Stomach (tissue), 9 donors: ENCODE data around the gene GLTPD2. TPM values are rescaled to one million over a fixed set of nuclear protein-coding genes. Genes with fewer than 3 reads are reported as not detected.

Experiments
- DNase-seq, 2 donors: peaks; one replicate each; pipeline versions ENCODE4 v3.0.0 to v3.0.0-alpha.2; 2013 to 2019
- H3K27ac ChIP-seq, 5 donors: fragments of 200-600 bp in 4 of 5; sonication (generic) in 4 of 5; one replicate each; pipeline ENCODE4 v1.5.1; 2013 to 2019; ENCODE audit warnings: mild to moderate bottlenecking in 1 of 5, moderate library complexity in 1 of 5
- H3K27me3 ChIP-seq, 3 donors: fragments of 200-600 bp; sonication (generic); one replicate each; pipeline ENCODE4 v1.5.1; 2017 to 2019; ENCODE audit warnings: mixed run types in 1 of 3
- H3K36me3 ChIP-seq, 4 donors: fragments of 200-600 bp; sonication (generic); 1 replicate in 3 of 4; 2 replicates in 1 of 4; pipeline ENCODE4 v1.5.1; 2016 to 2019
- H3K4me1 ChIP-seq, 4 donors: fragments of 200-600 bp; sonication (generic); one replicate each; pipeline ENCODE4 v1.5.1; 2016 to 2019
- H3K4me3 ChIP-seq, 4 donors: fragments of 200-600 bp; sonication (generic) in 3 of 4; one replicate each; pipeline ENCODE4 v1.5.1; 2016 to 2019; ENCODE audit warnings: mild to moderate bottlenecking in 1 of 4
- H3K9me3 ChIP-seq, 4 donors: fragments of 200-600 bp; sonication (generic); one replicate each; pipeline ENCODE4 v1.5.1; 2016 to 2019
- CTCF ChIP-seq, 7 experiments: fragments of 450-650 bp in 4 of 7; fragments of 200-600 bp in 3 of 7; sonication (generic) in 3 of 7; IDR thresholded peaks; one replicate each; pipeline ENCODE4 v1.5.1; 2016 to 2019; ENCODE audit warnings: antibody characterized with exemption in 7 of 7, control low read depth in 2 of 7, mild to moderate bottlenecking in 1 of 7
- EP300 ChIP-seq: sonication (generic); formaldehyde crosslinking; IDR thresholded peaks from one replicate; pipeline ENCODE4 v1.6.1; 2017; ENCODE audit warnings: antibody characterized with exemption
- POLR2A ChIP-seq, 4 donors: fragments of 450-650 bp; IDR thresholded peaks; one replicate each; pipeline ENCODE4 v1.6.1; 2016; ENCODE audit warnings: antibody characterized with exemption in 4 of 4, control low read depth in 2 of 4, mild to moderate bottlenecking in 1 of 4, moderate library complexity in 1 of 4
- POLR2AphosphoS5 ChIP-seq, 3 donors: sonication (generic); formaldehyde crosslinking; IDR thresholded peaks; one replicate each; pipeline ENCODE4 v1.6.1; 2016; ENCODE audit warnings: antibody characterized with exemption in 3 of 3
- WGBS, 5 donors: extraction: QIAGEN DNeasy Blood & Tissue Kit in 3 of 5; methylation state at CpG; one replicate each; pipeline versions ENCODE4 v1.1.5 to v1.1.7; 2013 to 2018; 5-methylcytosine and 5-hydroxymethylcytosine counted together
- intact Hi-C: fragments of 100-400 bp; cut with DNase I; formaldehyde crosslinking; loops from one replicate; pipeline ENCODE4 v1.15.1; 2023; ENCODE audit warnings: low total_unique reads
- polyA plus RNA-seq, 3 donors: library from polyadenylated mRNA; stranded (reverse); fragments of 200-250 nt; gene quantifications; one replicate each; pipeline ENCODE4 v1.2.3, GENCODE V29; 2013
- total RNA-seq, 5 donors: library from RNA; depleted of rRNA; stranded (reverse); fragments of >200 nt; gene quantifications; one replicate each; pipeline versions ENCODE4 v1.1.0 to v1.2.3, GENCODE V29; 2014 to 2016
- donor health status: healthy with polysubstance abuse.
- donor health status: Bipolar disorder and iron deficiency.
- donor health status: healthy.

GLTPD2 gene
- total and polyA plus RNA-seq, 8 donors: 0.15 TPM; not detected in 7

DNA sequence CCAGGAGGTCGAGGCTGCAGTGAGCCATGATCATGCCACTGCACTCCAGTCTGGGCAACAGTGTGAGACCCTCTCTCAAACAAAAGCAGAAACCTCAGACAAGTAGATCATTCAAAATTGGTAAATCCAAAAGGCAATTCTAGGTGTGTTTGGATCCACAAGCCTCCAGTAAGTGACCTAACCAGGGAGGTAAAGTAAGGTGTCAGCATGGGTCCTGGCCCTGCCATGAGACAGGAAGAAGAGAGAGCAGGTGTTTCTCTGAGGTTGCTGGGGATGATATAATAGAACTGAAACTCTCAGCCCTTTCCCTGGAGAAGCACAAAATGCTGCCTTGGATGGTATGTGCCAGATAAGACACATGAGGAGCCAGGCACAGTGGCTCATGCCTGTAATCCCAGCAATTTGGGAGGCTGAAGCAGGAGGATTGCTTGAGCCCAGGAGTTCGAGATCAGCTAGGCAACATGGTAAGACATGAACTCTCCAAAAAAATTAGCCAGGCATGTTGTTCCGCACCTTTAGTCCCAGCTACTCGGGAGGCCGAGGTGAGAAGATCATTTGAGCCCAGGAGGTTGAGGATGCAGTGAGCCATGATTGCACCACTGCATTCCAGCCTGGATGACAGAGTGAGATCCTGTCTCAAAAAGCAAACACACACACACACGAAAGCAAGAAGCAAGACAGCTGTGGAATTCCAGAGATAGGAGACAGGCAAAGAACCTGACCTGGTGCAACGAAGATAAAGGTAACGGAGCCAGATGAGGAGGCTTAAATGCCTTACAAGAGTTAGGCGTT lies 10.6 kb upstream of the GLTPD2 start:
- intact Hi-C loops: no loop called here
- 72 to 84% (median 74%) methylated on average over 9 of the region's 9 CpGs for WGBS, 5 donors

DNA sequence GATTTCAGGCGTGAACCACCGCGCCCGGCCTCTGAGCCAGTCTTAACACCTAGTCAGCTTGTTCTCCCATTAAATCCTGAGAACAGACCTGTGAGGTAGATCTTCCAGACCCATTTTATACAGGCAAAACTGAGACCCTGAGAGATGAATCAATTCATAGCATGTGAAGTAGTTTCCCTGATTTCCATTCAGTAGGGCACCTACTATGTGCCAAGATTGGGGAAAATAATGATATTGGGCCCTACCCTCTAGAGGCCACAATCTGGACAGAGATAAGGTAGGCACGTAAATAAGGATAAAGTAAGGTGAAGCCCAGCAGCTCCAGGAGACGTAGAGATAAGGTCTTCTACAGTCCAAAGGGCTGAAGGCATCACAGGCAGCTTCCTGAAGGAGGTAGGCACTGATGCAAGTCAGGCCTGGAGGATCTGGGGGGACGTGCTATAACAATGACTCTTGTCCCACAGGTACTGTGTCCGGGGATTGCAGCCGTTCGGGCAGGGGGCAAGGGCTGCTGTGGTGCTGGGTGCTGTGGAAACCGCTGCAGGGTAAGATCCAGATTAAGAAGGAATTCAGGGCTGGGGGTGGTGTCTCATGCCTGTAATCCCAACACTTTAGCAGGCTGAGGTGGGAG lies 8.3 kb upstream of the GLTPD2 start:
- Histone ChIP-seq H3K4me1 (peaks cover 2 to 8% (median 4%) of the 10 kb centered on the region in 4 donors), H3K36me3 (no peaks in the 10 kb centered on the region), H3K4me3 (no peak overlapping the region), H3K9me3 (no peaks in the 10 kb centered on the region), H3K27me3 (peaks cover 0 to 64% (median 8%) of the 10 kb centered on the region in 3 donors), H3K27ac (no peak overlapping the region)
- DNase-seq: peak in 1 of 2 donors; percentile 31
- intact Hi-C loops: loop anchor here (10.0 kb wide), 2 partner anchors 46 to 76 kb away; partner anchors contain the start of genes CXCL16, MED11, PELP1 and ZMYND15
- TF ChIP-seq POLR2A (IDR thresholded peaks at IDR 0.05): no peak
- TF ChIP-seq EP300: no peak
- WGBS, 5 donors: 65 to 74% (median 67%) methylated on average over 10 to 11 of the region's 11 CpGs

More for the DNA sequence above, 10.6 kb upstream of the GLTPD2 start:
- Histone ChIP-seq H3K4me1 (no peaks in the 10 kb centered on the region), H3K27me3 (peaks cover 0 to 55% (median 5%) of the 10 kb centered on the region in 3 donors), H3K4me3 (no peak overlapping the region), H3K36me3 (no peaks in the 10 kb centered on the region), H3K27ac (no peak overlapping the region), H3K9me3 (no peaks in the 10 kb centered on the region)
- no peak for TF ChIP-seq EP300
- TF ChIP-seq POLR2A (IDR thresholded peaks at IDR 0.05): no peak
- TF ChIP-seq CTCF (IDR thresholded peaks at IDR 0.05): no peak
- TF ChIP-seq POLR2AphosphoS5 (IDR thresholded peaks at IDR 0.05): no peak
- DNase-seq: no peak

DNA sequence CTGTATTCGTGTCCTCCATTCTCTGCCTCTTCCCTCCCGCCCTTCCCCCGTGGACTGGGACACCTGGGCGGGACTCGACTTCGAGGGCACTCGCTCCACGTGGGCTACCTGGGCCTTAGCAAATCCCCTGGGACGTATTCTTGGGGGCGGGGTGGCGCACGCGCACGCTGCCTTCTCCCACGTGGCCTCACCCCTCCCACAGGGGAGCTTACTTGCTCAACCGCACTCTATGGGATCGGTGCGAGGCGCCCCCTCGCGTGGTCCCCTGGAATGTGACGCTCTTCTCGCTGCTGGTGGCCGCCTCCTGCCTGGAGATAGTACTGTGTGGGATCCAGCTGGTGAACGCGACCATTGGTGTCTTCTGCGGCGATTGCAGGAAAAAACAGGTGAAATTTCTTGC lies 6.1 kb upstream of the GLTPD2 start:
- intact Hi-C loops: loop anchor here (10.0 kb wide), 2 partner anchors 48 to 78 kb away; partner anchors contain the start of genes CXCL16, MED11, PELP1 and ZMYND15
- Histone ChIP-seq H3K9me3 (no peaks in the 10 kb centered on the region), H3K27ac (no peak overlapping the region), H3K4me3 (no peak overlapping the region), H3K36me3 (no peaks in the 10 kb centered on the region), H3K4me1 (peaks cover 24 to 30% (median 26%) of the 10 kb centered on the region in 4 donors), H3K27me3 (peaks cover 0 to 82% (median 17%) of the 10 kb centered on the region in 3 donors)
- TF ChIP-seq EP300 (no peak), CTCF (IDR thresholded peaks at IDR 0.05) (no peak), POLR2AphosphoS5 (IDR thresholded peaks at IDR 0.05) (no peak), POLR2A (IDR thresholded peaks at IDR 0.05) (no peak)
- 43 to 65% (median 52%) methylated on average over 25 to 28 of the region's 28 CpGs for WGBS, 5 donors
- DNase-seq: peak in 1 of 2 donors; percentile 28

DNA sequence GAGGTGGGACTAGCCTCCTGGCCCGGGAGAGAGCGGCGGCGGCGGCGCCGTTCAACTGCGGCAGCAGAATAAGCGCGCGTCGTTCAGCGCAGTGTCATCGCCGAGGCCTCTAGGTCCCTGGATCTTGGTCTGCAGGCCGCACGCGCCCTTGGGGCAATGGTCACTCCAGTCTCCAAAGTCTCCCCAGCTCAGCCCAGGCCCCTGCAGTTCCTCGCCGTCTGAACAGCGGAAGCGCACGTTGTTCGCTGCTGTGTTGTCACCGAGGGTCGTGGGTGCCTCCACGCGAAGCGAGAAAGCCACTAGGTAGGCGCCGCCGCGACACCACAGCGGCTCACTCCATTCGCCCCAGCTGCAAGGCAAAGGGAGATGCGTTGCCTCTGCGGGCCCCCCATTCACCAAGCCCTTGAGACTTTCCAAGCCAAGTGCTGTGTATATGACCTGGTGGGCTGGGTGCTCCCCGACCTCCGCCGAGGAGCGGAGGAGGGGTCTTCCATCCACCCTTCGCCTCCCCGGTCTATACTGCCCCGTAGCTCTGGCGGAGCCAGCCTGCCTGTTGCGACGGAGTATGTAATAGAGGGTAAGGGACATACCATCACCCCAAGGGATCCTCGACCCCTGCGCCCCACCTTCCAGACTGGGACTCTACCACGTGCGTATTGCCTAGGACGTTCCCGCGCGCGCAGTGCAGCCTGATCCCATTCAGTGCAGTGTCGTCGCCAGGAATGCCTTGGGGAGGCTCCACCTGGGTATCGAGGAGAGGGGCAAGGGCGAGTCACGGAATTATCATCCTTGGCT lies 3.3 kb upstream of the GLTPD2 start:
- peak overlapping the region in 1 of 5 donors; percentile 1 for H3K27ac ChIP-seq
- H3K36me3 ChIP-seq: no peaks in the 10 kb centered on the region
- intact Hi-C loops: loop anchor here (5.0 to 10.0 kb wide), 3 partner anchors 51 to 97 kb away; partner anchors contain the start of genes CXCL16, MED11, PELP1 and ZMYND15
- WGBS, 5 donors: 14 to 27% (median 22%) methylated on average over 33 to 61 of the region's 61 CpGs
- peaks cover 39 to 52% (median 46%) of the 10 kb centered on the region in 4 donors for H3K4me1 ChIP-seq
- TF ChIP-seq CTCF (IDR thresholded peaks at IDR 0.05) (no peak), POLR2A (IDR thresholded peaks at IDR 0.05) (no peak), EP300 (no peak), POLR2AphosphoS5 (IDR thresholded peaks at IDR 0.05) (no peak)
- no peaks in the 10 kb centered on the region for H3K9me3 ChIP-seq
- peak overlapping the region; percentile 18 to 33 (median 32) for H3K4me3 ChIP-seq
- DNase-seq: peak in 1 of 2 donors; percentile 55
- peaks cover 0 to 67% (median 17%) of the 10 kb centered on the region in 3 donors for H3K27me3 ChIP-seq
